OCI-LY3 (cell line): ENCODE data around the gene KCNS1.

Experiments used
- CTCF ChIP-seq: fragments of 200-600, 300-600 bp; sonication (generic); IDR thresholded peaks from 2 replicates; pipeline ENCODE4 v1.5.1; 2014; ENCODE audit warnings: antibody characterized with exemption, low read length, low read depth
- EZH2phosphoT487 ChIP-seq: fragments of 200-600 bp; shearing (Covaris generic); IDR thresholded peaks from 2 replicates; pipeline ENCODE4 v1.6.1; 2018; ENCODE audit warnings: antibody characterized with exemption, mixed run types, low read depth

GRCh38 chr20:45070932-45071632, 29.8 kb downstream of the KCNS1 start:
- TF ChIP-seq CTCF = no peak
- TF ChIP-seq EZH2phosphoT487 = no peak
